Measurements from ENCODE around the gene SANBR.

DNA sequence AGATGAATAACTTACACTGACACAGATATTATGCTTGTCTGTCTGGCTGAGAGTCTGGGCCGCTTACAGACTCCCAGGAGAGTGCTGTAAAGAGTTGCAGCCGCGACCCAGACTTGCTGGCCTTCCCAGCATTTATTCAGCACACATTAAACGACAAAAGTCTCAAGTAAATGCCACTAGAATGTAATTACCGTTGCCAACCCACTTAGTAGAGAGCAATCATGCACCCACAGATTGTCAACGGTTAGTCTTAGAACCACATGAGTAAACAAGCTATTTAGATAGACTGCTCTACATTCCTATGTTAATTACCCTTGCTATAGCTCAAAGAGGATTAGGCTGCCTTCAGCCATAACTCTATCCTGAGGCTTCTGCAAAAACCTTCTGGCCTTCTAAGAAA lies 48.5 kb downstream of the SANBR start:
- TF ChIP-seq, protein P1, sequence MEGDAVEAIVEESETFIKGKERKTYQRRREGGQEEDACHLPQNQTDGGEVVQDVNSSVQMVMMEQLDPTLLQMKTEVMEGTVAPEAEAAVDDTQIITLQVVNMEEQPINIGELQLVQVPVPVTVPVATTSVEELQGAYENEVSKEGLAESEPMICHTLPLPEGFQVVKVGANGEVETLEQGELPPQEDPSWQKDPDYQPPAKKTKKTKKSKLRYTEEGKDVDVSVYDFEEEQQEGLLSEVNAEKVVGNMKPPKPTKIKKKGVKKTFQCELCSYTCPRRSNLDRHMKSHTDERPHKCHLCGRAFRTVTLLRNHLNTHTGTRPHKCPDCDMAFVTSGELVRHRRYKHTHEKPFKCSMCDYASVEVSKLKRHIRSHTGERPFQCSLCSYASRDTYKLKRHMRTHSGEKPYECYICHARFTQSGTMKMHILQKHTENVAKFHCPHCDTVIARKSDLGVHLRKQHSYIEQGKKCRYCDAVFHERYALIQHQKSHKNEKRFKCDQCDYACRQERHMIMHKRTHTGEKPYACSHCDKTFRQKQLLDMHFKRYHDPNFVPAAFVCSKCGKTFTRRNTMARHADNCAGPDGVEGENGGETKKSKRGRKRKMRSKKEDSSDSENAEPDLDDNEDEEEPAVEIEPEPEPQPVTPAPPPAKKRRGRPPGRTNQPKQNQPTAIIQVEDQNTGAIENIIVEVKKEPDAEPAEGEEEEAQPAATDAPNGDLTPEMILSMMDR (IDR thresholded peaks at IDR 0.05): no peak
- no peak for TF ChIP-seq EZH2 (IDR thresholded peaks at IDR 0.05)
